Liver (tissue), 3 donors: Measurements from ENCODE around the gene MYOM1.

Experiments
- FOXA1 ChIP-seq: IDR thresholded peaks from 2 replicates; pipeline ENCODE4 v1.6.1; 2016; ENCODE audit warnings: antibody characterized with exemption
- GABPA ChIP-seq, 2 donors: IDR thresholded peaks in 1 of 2; conservative IDR thresholded peaks in 1 of 2; 2 replicates each; pipeline ENCODE4 v1.6.1; 2016; ENCODE audit warnings: antibody characterized with exemption in 2 of 2, mild to moderate bottlenecking in 1 of 2, moderate library complexity in 1 of 2
- MAX ChIP-seq: IDR thresholded peaks from 2 replicates; pipeline ENCODE4 v1.6.1; 2016; ENCODE audit warnings: antibody characterized with exemption
- RAD21 ChIP-seq, 2 donors: IDR thresholded peaks; 2 replicates each; pipeline ENCODE4 v1.6.1; 2016; ENCODE audit warnings: antibody characterized with exemption in 2 of 2, mild to moderate bottlenecking in 2 of 2
- TAF1 ChIP-seq: conservative IDR thresholded peaks from 2 replicates; pipeline ENCODE4 v1.6.1; 2016; ENCODE audit warnings: antibody characterized with exemption, mild to moderate bottlenecking
- YY1 ChIP-seq: IDR thresholded peaks from 2 replicates; pipeline ENCODE4 v1.6.1; 2016; ENCODE audit warnings: antibody characterized with exemption, mild to moderate bottlenecking
- TF ChIP-seq, protein P1 (sequence below): fragments of 150-350 bp; IDR thresholded peaks from 2 replicates; pipeline ENCODE4 v1.5.1; 2017; ENCODE audit warnings: improper control_type of control experiment, low read depth, low read length; ENCODE audit not compliant: missing input control
- TF ChIP-seq, protein P2 (sequence below): IDR thresholded peaks from 2 replicates; pipeline ENCODE4 v1.6.1; 2016; ENCODE audit warnings: antibody characterized with exemption
- donor health status: healthy.
- donor health status: healthy.

GRCh38 chr18:3199942-3200645 lies 19.7 kb downstream of the MYOM1 start:
- TF ChIP-seq, protein P1, sequence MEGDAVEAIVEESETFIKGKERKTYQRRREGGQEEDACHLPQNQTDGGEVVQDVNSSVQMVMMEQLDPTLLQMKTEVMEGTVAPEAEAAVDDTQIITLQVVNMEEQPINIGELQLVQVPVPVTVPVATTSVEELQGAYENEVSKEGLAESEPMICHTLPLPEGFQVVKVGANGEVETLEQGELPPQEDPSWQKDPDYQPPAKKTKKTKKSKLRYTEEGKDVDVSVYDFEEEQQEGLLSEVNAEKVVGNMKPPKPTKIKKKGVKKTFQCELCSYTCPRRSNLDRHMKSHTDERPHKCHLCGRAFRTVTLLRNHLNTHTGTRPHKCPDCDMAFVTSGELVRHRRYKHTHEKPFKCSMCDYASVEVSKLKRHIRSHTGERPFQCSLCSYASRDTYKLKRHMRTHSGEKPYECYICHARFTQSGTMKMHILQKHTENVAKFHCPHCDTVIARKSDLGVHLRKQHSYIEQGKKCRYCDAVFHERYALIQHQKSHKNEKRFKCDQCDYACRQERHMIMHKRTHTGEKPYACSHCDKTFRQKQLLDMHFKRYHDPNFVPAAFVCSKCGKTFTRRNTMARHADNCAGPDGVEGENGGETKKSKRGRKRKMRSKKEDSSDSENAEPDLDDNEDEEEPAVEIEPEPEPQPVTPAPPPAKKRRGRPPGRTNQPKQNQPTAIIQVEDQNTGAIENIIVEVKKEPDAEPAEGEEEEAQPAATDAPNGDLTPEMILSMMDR = no peak
- TF ChIP-seq, protein P2, sequence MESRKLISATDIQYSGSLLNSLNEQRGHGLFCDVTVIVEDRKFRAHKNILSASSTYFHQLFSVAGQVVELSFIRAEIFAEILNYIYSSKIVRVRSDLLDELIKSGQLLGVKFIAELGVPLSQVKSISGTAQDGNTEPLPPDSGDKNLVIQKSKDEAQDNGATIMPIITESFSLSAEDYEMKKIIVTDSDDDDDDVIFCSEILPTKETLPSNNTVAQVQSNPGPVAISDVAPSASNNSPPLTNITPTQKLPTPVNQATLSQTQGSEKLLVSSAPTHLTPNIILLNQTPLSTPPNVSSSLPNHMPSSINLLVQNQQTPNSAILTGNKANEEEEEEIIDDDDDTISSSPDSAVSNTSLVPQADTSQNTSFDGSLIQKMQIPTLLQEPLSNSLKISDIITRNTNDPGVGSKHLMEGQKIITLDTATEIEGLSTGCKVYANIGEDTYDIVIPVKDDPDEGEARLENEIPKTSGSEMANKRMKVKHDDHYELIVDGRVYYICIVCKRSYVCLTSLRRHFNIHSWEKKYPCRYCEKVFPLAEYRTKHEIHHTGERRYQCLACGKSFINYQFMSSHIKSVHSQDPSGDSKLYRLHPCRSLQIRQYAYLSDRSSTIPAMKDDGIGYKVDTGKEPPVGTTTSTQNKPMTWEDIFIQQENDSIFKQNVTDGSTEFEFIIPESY = no peak
- no peak for TF ChIP-seq GABPA (IDR thresholded peaks at IDR 0.05 in 1 of 2, conservative IDR thresholded peaks at IDR 0.05 in 1 of 2)
- TF ChIP-seq RAD21 (IDR thresholded peaks at IDR 0.05) = no peak
- no peak for TF ChIP-seq MAX
- no peak for TF ChIP-seq TAF1
- TF ChIP-seq YY1 = no peak
- no peak for TF ChIP-seq FOXA1
